HG02943 (cell line): ENCODE measurements around the gene AIP.

ENCODE experiments used
- ATAC-seq: cut with Tn5 transposase; IDR thresholded peaks from one replicate; pipeline ENCODE4 v1.9.1; 2021; ENCODE audit warnings: mild to moderate bottlenecking, low read depth, moderate library complexity; ENCODE audit not compliant: unreplicated experiment

The AIP gene

DNA sequence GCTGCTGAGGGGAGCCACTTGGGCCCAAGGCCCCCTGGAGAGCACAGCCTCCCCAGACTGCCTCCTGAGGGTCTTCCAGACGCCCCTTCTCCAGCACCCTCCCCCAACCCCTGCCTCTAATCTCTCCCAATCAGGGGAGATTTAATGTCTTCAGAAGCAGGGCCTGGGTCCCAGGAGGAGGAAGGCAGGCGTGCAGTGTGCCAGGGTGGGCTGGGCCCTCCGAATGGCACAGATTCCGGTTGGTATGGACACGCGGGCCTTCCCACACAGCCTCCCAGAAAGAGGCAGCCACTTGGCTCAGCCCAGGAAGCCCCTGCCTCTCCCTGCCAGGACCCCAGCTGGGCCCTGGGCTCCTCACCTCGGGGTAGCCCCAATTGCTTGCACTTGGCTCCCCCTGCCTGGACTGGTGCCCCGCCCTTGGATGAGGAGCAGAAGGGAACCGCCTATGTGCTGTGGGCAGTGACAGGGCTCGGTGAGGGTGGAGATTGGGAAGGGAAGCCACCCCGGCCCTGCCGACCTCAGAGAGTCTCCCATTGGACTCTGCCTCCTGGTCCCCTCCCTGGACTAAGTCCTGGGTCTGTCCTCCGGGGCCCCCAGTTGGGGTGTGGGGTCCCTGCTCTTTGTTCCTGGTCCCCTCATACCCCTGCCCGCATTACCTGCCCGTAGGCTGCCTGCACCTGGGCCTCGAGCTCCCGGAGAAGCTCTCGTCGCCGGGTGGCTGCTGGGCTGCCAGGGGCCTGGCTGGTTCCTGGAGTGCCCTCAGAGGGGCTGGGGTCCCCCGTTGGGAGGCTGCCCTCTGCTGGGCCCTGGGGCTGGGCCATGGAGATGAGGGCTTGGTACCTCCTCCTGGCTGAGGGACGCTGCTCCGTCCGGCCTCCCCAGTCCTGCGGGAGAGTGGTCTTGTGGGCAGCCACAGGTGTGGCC lies 41.0 kb downstream of the AIP start:
- no peak for ATAC-seq

DNA sequence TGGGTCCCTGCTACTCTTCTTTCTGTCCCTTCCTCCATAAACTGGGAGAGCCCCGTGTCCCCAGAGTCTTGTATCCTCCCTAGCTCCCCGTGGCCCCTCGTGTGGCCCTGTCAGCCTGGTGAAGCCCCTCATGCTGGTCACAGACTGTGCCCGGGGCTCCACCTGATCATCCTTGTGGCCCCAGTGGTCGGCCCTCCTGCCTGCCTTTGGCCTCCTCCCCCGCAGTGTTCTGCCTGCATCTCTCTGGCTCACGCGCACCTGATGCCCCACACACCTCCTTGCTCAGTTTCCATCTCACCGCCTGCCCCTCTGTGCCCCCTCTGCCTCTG lies 41.6 kb downstream of the AIP start:
- no peak for ATAC-seq

DNA sequence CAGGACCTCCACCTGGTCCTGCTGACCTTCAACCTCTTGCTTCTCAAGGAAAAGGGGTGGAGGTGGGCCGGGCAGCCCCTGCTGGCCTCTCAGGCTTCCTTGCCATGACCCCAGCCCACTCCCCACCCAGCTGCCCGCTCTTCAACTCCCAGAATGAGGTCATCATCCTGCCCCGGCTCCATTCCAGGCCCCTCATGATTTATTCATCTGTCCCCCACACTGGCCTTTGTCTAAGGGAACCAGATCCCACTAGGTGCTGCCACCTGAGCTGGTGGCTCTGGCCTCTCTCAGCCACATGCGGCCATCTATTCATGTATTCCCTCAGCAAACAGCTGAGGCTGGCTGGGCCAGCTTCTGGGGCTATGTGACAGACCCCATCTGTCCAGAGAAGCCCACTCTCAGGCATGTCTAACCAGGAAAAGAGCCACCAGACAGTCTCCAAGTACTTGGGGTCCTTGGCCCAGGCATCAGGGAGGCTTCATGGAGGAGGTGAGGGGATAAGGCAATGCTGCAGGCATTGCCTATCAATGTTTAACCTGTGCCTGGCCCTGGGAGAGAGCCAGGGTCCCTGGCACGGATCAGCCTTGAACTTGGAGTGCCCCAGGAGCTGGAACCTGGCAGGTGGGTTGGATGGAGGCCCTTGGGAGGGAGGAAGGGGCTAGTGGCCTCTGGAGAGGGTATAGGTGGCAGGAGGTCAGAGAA lies 42.6 kb downstream of the AIP start:
- ATAC-seq, result no peak

DNA sequence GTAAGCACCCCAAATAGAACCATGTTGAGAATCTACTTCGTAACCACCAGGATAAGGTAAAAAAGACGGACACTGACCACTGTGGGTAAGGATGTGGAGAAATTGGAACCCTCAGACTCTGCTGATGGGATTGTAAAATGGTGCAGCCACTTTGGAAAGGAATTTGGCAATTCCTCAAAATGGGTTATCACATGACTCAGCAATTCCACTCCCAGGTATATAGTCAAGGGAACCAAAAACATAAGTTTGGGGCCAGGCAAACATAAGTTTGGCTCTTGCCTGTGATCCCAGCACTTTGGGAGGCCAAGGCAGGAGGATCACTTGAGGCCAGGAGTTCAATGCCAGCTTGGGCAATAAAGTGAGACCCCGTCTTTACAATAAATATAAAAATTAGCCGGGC lies 45.5 kb downstream of the AIP start:
- ATAC-seq, result no peak

DNA sequence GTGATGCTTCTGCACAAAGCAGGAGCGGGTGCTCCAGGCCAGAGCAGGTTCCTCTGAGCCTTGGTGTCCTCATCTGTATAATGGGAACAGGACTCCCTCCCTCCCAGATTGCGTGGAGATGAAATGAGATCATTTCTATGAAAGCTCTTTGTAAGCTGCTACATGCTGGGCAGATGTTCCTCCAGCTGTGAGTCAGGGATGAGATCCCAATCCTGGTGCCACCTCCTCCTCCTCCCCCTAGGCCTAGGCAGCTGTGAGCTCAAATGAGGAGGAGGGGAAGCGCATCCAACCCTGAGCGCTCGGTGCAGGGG lies 47.4 kb downstream of the AIP start:
- ATAC-seq, result no peak

DNA sequence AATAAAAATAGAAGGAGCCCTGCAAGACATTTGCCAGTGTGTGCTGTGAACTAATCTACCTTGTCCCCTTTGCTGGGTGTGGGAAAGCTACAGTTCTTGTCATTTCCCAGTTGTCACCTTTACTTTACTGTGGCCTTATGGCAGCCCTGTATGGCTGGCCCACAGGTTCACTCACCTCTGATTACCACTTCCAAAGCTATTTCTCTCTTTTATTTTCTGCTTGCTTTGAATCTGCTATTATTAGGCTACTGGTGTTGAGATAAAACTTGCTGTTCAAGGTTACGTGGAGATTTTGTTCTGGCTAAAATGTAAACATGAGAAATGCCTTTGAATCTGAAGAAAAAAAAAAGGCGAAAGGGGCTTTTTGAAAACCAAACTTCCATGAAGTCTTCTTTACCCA lies 50.1 kb downstream of the AIP start:
- no peak for ATAC-seq

DNA sequence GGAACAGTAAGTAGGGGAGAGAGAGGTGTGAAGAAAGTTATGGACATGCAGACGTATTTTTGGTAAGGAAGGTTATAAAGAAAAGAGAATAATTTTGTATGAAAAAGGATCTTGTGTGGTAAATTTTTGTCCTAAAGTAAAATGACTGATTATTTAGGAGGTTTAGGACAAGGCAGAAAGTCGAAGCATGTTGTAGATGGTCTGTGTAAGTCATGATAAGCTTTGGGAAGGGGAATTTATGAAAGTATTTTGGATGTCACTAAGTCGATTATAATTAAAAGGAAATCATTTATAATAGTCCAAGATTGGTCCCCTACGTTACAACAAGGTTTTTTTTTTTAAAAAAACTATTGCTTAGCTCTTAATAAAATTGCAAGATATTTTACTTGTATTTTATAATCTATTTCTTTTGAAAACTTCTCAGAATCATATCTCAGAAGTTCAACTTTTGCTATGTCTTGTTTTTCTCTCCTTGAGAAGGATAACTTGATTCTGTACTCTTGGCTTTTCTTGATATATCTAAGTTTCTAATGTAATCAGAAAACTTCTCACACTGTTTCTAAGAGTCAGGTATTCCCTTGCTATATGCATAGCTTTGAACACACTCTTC lies 51.3 kb downstream of the AIP start:
- no peak for ATAC-seq

DNA sequence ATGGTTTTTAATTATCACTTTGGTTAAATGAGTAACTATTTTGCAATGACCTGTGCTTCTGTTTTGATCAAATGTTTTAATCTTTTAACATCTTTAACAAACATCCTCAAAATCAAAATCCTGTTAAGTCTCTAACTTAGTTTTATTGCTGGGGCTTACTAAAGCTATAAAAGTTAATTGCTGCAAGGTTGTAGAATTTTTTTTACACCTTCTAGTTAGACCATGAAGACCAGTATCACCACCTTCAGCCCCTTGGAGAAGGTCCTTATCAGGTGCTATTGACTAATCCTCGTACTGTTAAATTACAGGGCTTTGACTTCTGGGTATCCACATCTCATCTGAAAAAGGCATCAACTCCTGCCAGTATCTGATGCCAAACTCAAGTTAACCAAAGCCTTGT lies 52.7 kb downstream of the AIP start:
- ATAC-seq, result no peak

DNA sequence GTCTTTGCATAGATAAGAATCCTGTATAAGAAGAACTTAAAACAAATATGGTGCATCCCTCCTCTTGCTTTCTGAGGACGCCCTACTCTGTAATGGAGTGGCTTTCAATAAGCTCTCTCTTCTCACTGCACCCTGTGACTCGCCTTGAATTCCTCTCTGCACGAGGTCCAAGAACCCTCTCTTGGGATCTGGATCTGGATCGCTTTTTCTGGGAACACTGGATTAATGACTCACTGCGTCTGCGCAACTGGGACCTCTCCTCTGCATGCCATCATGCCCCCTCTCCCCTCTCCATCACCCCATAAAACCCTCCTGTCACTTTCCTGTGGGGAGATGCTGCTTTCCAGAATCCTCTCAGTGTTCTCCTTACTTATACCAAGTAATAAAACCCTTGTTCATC lies 55.5 kb downstream of the AIP start:
- no peak for ATAC-seq

DNA sequence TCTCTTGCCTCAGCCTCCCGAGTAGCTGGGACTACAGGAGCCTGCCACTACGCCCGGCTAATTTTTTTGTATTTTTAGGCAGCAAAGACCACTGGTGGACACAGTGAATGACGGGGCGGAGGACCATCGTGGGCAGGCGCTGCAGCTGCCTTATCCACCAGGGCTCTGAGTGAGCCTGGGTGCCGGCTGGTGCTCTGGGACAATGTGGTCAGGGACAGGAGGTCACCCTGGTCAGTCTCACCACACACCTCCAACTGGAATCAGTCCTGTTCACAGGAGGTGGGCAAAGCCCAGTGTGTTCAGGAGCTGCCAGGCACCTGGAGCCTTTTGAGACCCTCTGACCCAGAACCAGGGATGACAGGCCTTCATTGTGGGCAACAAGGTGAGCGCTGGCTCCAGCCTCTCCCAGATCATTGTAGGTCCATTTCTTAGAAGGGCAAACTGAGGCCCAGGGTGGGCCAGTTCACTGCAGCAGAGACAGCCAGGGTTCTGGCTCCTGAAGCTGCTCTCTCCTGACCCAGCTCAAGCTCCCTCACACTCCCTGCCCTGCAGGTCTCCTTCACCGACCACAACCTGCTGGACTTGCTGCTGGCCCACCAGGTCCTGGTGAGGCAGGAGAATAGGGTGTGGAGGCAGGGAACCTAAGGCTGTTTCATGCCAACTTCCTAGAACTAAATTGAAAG lies 56.1 kb downstream of the AIP start:
- no peak for ATAC-seq

DNA sequence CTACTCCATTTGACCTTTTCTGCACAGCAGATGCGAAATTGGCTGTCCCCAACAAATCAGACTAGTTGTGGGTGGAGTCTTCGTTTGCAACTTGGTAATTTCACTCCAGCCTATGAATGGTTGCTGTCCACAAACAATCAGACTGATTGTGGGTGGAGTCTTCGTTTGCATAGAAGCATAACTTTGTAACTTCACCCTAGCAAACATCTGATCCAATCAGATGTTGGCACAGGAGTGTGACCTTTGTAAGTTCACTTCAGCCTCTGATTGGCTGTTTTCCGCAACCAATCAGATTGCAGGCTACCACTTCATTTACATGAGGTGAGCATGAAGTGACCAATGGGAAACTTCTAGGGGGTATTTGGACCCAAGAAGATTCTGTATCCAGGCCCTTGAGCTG lies 56.7 kb downstream of the AIP start:
- ATAC-seq, result no peak
